Endodermal cell (in vitro differentiated cells): Measurements from ENCODE around the gene TPRN. TPM values are rescaled to one million over a fixed set of nuclear protein-coding genes. Genes with fewer than 3 reads are reported as not detected.

ENCODE experiments used
- DNase-seq: peaks from one replicate; pipeline ENCODE4 v3.0.0-alpha.2; 2017
- H3K27ac ChIP-seq: 2 replicates; pipeline ENCODE4 v1.5.1; 2013; ENCODE audit warnings: mild to moderate bottlenecking, low read depth, low read length, moderate library complexity
- H3K27me3 ChIP-seq: 2 replicates; pipeline ENCODE4 v1.6.1; 2013; ENCODE audit warnings: mild to moderate bottlenecking, low read length, moderate library complexity; ENCODE audit not compliant: insufficient read depth, control insufficient read depth, poor library complexity, severe bottlenecking
- H3K36me3 ChIP-seq: 2 replicates; pipeline ENCODE4 v1.7.0; 2013; ENCODE audit warnings: mild to moderate bottlenecking, low read length, moderate library complexity; ENCODE audit not compliant: control insufficient read depth, insufficient read depth
- H3K4me1 ChIP-seq: one replicate; pipeline ENCODE4 v1.7.0; 2013; ENCODE audit warnings: low read length; ENCODE audit not compliant: control insufficient read depth, insufficient read depth
- H3K4me3 ChIP-seq: 2 replicates; pipeline ENCODE4 v1.5.1; 2013; ENCODE audit warnings: mild to moderate bottlenecking, low read length, moderate library complexity
- H3K9ac ChIP-seq: 2 replicates; pipeline ENCODE4 v1.6.1; 2013; ENCODE audit warnings: mild to moderate bottlenecking, low read length, moderate library complexity; ENCODE audit not compliant: poor library complexity, severe bottlenecking; ENCODE audit errors: extremely low read depth
- H3K9me3 ChIP-seq: 2 replicates; pipeline ENCODE4 v1.6.1; 2013; ENCODE audit warnings: mild to moderate bottlenecking, low read length, moderate library complexity; ENCODE audit not compliant: control insufficient read depth
- H3K27ac Mint-ChIP-seq: 2 replicates; pipeline ENCODE4 v1.8.0; 2020; ENCODE audit warnings: mixed read lengths
- H3K27me3 Mint-ChIP-seq: 2 replicates; pipeline ENCODE4 v1.8.0; 2021; ENCODE audit warnings: mild to moderate bottlenecking, mixed read lengths; ENCODE audit not compliant: insufficient read depth
- H3K36me3 Mint-ChIP-seq: 2 replicates; pipeline ENCODE4 v1.8.0; 2020; ENCODE audit warnings: low read depth, mixed read lengths
- H3K4me1 Mint-ChIP-seq: 2 replicates; pipeline ENCODE4 v1.8.0; 2020; ENCODE audit warnings: mixed read lengths
- H3K4me3 Mint-ChIP-seq: 2 replicates; pipeline ENCODE4 v1.8.0; 2020; ENCODE audit warnings: mild to moderate bottlenecking, moderate library complexity, mixed read lengths
- H3K9me3 Mint-ChIP-seq: 2 replicates; pipeline ENCODE4 v1.8.0; 2020; ENCODE audit warnings: mild to moderate bottlenecking, mixed read lengths
- WGBS, 2 experiments: methylation state at CpG; one replicate each; pipeline versions ENCODE4 v1.1.5 to v1.1.7; 2013; ENCODE audit warnings: missing lambda C conversion rate in 2 of 2, mixed read lengths in 1 of 2; ENCODE audit not compliant: insufficient coverage in 1 of 2, insufficient read length in 1 of 2; 5-methylcytosine and 5-hydroxymethylcytosine counted together
- total RNA-seq, 2 donors: library from RNA; stranded (reverse); fragmentation: NEBNext Ultra II Directional in 1 of 2; extraction: Animal tissue kit (Norgen Biotek cat#: 25700) in 1 of 2; gene quantifications; 2 replicates in 1 of 2; 3 replicates in 1 of 2; pipeline ENCODE4 v1.2.1, GENCODE V29; 2021
- TF ChIP-seq, protein P1 (sequence below): fragments of 200-600 bp; sonication (generic); conservative IDR thresholded peaks from 2 replicates; pipeline ENCODE4 v1.5.0; 2021; ENCODE audit warnings: antibody characterized with exemption, mild to moderate bottlenecking

Gene TPRN
- total RNA-seq, 2 donors from 2014 or later: 19.0 to 23.9 TPM

DNA sequence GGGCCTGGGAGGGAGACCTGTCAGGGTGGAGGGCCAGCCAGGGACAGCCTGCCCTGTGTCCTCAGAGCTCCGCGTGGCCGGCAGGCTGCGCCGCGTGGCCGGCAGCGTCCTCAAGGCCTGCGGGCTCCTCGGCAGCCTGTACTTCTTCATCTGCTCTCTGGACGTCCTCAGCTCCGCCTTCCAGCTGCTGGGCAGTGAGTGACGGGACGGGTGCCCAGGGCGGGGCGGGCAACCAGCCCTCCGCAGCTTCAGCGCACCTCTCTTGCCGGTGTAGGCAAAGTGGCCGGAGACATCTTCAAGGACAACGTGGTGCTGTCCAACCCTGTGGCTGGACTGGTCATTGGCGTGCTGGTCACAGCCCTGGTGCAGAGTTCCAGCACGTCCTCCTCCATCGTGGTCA is 32.0 kb upstream of the TPRN start:
- Mint-ChIP-seq H3K4me1 (peaks cover 8% of the 10 kb centered on the region), H3K4me3 (no peak overlapping the region), H3K27me3 (no peaks in the 10 kb centered on the region), H3K27ac (no peak overlapping the region), H3K36me3 (no peaks in the 10 kb centered on the region), H3K9me3 (no peaks in the 10 kb centered on the region)
- DNase-seq: no peak
- Histone ChIP-seq H3K4me3 (no peak overlapping the region), H3K36me3 (no peaks in the 10 kb centered on the region), H3K4me1 (peaks cover 9% of the 10 kb centered on the region), H3K27me3 (no peaks in the 10 kb centered on the region), H3K9ac (no peak overlapping the region), H3K9me3 (no peaks in the 10 kb centered on the region), H3K27ac (no peak overlapping the region)
- WGBS, 2 experiments: 94 to 100% methylated on average over 7 to 24 of the region's 24 CpGs
- TF ChIP-seq, protein P1, sequence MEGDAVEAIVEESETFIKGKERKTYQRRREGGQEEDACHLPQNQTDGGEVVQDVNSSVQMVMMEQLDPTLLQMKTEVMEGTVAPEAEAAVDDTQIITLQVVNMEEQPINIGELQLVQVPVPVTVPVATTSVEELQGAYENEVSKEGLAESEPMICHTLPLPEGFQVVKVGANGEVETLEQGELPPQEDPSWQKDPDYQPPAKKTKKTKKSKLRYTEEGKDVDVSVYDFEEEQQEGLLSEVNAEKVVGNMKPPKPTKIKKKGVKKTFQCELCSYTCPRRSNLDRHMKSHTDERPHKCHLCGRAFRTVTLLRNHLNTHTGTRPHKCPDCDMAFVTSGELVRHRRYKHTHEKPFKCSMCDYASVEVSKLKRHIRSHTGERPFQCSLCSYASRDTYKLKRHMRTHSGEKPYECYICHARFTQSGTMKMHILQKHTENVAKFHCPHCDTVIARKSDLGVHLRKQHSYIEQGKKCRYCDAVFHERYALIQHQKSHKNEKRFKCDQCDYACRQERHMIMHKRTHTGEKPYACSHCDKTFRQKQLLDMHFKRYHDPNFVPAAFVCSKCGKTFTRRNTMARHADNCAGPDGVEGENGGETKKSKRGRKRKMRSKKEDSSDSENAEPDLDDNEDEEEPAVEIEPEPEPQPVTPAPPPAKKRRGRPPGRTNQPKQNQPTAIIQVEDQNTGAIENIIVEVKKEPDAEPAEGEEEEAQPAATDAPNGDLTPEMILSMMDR: no peak

DNA sequence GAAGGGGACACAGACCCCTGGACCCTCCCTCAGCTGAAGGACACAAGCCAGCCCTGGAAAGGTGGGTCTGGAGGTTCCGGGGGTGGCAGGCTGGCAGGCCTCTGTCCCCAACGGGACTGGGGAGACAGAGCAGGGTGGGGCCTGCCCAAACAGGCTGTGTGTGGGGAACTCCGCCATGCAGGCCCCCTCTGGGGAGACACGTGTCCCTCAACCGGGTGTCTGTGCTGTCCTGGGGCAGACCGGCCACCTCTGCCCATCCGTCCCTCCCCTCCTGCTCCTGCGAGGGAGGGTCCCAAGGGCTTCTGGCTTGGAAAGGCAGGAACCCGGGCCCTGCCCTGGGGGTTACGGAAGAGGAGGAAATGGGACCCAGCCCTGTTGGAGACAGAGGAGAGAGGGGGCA is 31.6 kb upstream of the TPRN start:
- no peaks in the 10 kb centered on the region for H3K27me3 Mint-ChIP-seq
- no peaks in the 10 kb centered on the region for H3K9me3 Mint-ChIP-seq
- Histone ChIP-seq H3K9ac (no peak overlapping the region), H3K9me3 (no peaks in the 10 kb centered on the region), H3K27me3 (no peaks in the 10 kb centered on the region), H3K36me3 (no peaks in the 10 kb centered on the region), H3K4me3 (no peak overlapping the region), H3K27ac (no peak overlapping the region), H3K4me1 (peaks cover 5% of the 10 kb centered on the region)
- peaks cover 6% of the 10 kb centered on the region for H3K4me1 Mint-ChIP-seq
- no peak overlapping the region for H3K4me3 Mint-ChIP-seq
- H3K27ac Mint-ChIP-seq: no peak overlapping the region
- no peak for DNase-seq
- H3K36me3 Mint-ChIP-seq: no peaks in the 10 kb centered on the region
- WGBS, 2 experiments: 93% methylated on average over 5 to 10 of the region's 10 CpGs
- TF ChIP-seq, protein P1: no peak

DNA sequence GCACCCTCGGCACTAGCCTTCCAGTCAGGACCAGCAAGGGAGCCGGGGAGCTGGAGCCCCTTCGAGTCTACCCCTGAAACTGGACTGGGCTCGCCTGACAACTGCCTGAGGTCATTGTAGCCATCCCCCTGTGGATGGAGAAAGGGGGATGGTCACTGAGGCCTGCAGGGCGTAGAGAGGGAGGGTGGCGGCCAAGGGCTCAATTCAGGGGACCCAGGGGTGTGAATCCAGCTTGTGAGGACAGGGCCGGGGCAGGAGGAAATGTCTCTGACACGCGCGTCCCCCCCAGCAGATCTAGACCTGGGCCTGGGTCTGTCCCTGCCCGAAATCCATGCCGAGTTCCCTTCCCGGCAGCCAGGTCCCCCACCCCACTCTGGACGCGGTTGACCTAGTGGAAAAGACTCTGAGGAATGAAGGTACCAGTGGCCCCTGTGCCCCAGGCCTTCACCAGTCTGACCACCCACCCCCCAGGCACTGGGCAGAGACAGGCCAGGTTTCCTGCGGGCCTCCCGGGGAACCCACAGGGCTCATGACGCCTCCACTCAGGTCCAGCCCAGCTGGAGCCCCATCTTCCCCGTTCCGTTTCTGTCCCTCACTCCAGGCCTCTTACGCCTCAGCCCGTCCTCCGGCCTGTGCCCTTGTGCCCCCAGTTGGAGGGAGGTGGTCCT is 31.0 kb upstream of the TPRN start:
- no peak overlapping the region for H3K27ac Mint-ChIP-seq
- no peaks in the 10 kb centered on the region for H3K27me3 ChIP-seq
- no peaks in the 10 kb centered on the region for H3K9me3 Mint-ChIP-seq
- no peak overlapping the region for H3K4me3 ChIP-seq
- TF ChIP-seq, protein P1: no peak
- H3K36me3 Mint-ChIP-seq: no peaks in the 10 kb centered on the region
- WGBS, 2 experiments: 91 to 92% methylated on average over 18 to 23 of the region's 23 CpGs
- DNase-seq: no peak
- H3K27ac ChIP-seq: no peak overlapping the region
- no peaks in the 10 kb centered on the region for H3K36me3 ChIP-seq
- H3K9ac ChIP-seq: no peak overlapping the region
- H3K4me1 ChIP-seq: no peaks in the 10 kb centered on the region
- peaks cover 6% of the 10 kb centered on the region for H3K4me1 Mint-ChIP-seq
- H3K9me3 ChIP-seq: no peaks in the 10 kb centered on the region
- H3K4me3 Mint-ChIP-seq: no peak overlapping the region
- no peaks in the 10 kb centered on the region for H3K27me3 Mint-ChIP-seq
